Skeletal muscle tissue (tissue), 4 donors: ENCODE data around the gene MBNL2. TPM values are rescaled to one million over a fixed set of nuclear protein-coding genes. Genes with fewer than 3 reads are reported as not detected.
A peak's percentile ranks its signal among the peaks of the same experiment; 100 is the strongest.

Experiments used
- H3K27ac ChIP-seq: one replicate; pipeline ENCODE4 v1.7.0; 2013; ENCODE audit warnings: mild to moderate bottlenecking, low read depth, low read length, inconsistent platforms
- H3K27me3 ChIP-seq, 3 donors: one replicate each; pipeline ENCODE4 v1.7.0; 2013; ENCODE audit warnings: low read length in 3 of 3; ENCODE audit not compliant: control insufficient read depth in 3 of 3, insufficient read depth in 3 of 3
- H3K36me3 ChIP-seq, 3 donors: one replicate each; pipeline ENCODE4 v1.7.0; 2013; ENCODE audit warnings: low read length in 3 of 3; ENCODE audit not compliant: control insufficient read depth in 3 of 3, insufficient read depth in 3 of 3
- H3K4me1 ChIP-seq, 3 donors: one replicate each; pipeline ENCODE4 v1.7.0; 2013; ENCODE audit warnings: low read length in 3 of 3, mild to moderate bottlenecking in 3 of 3; ENCODE audit not compliant: control insufficient read depth in 3 of 3, insufficient read depth in 3 of 3
- H3K4me3 ChIP-seq, 3 donors: one replicate each; pipeline ENCODE4 v1.7.0; 2013; ENCODE audit warnings: low read length in 3 of 3
- H3K9ac ChIP-seq, 3 donors: one replicate each; pipeline ENCODE4 v1.7.0; 2013; ENCODE audit warnings: low read length in 3 of 3, mild to moderate bottlenecking in 3 of 3, moderate library complexity in 2 of 3, low read depth in 1 of 3
- H3K9me3 ChIP-seq, 3 donors: one replicate each; pipeline ENCODE4 v1.7.0; 2013; ENCODE audit warnings: low read length in 3 of 3; ENCODE audit not compliant: control insufficient read depth in 3 of 3
- total RNA-seq: library from RNA; depleted of rRNA; stranded (reverse); fragments of >200 nt; gene quantifications from one replicate; pipeline ENCODE4 v1.2.3, GENCODE V29; 2014
- donor health status: Osteomylitis.

The MBNL2 gene
- total RNA-seq, 1 donor from 2014 or later = 30.3 TPM

- Histone ChIP-seq H3K9me3 (no peaks in the 10 kb centered on the region), H3K4me1 (peaks cover 0 to 11% (median 0%) of the 10 kb centered on the region in 3 donors), H3K9ac (no peak overlapping the region), H3K27me3 (no peaks in the 10 kb centered on the region), H3K36me3 (peaks cover 6 to 37% (median 27%) of the 10 kb centered on the region in 3 donors), H3K27ac (no peak overlapping the region), H3K4me3 (no peak overlapping the region)
These were observed 138.5 kb downstream of the MBNL2 start for GRCh38 chr13:97360610-97361009.

GRCh38 chr13:97364031-97364430 lies 141.9 kb downstream of the MBNL2 start:
- peaks cover 6 to 28% (median 21%) of the 10 kb centered on the region in 3 donors for H3K36me3 ChIP-seq
- no peaks in the 10 kb centered on the region for H3K27me3 ChIP-seq
- H3K9me3 ChIP-seq = no peaks in the 10 kb centered on the region
- no peak overlapping the region for H3K27ac ChIP-seq
- no peak overlapping the region for H3K9ac ChIP-seq
- no peak overlapping the region for H3K4me3 ChIP-seq
- peaks cover 10 to 14% (median 13%) of the 10 kb centered on the region in 3 donors for H3K4me1 ChIP-seq

DNA sequence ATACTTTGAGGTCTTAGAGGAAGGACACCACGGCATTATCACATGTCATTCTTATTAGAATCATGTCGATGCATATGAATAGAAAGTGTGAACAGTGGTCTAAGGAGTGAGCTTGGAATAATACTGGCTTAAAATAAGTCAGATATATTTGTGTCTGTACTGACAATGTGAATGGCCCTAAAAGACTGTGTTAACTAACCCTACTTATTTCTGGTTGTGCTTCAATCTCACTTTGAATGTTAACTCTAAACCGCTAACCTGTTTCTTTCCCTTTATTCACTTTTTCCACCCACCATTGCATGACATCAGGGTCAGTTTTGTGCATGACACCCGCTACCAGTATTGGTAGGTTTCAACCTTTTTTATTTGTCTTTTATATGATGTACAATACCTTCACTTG lies 142.7 kb downstream of the MBNL2 start:
- Histone ChIP-seq H3K36me3 (peaks cover 6 to 28% (median 21%) of the 10 kb centered on the region in 3 donors), H3K27ac (no peak overlapping the region), H3K4me3 (no peak overlapping the region), H3K4me1 (peaks cover 10 to 14% (median 10%) of the 10 kb centered on the region in 3 donors), H3K9ac (peak overlapping the region in 1 of 3 donors; percentile 34), H3K9me3 (no peaks in the 10 kb centered on the region), H3K27me3 (no peaks in the 10 kb centered on the region)

DNA sequence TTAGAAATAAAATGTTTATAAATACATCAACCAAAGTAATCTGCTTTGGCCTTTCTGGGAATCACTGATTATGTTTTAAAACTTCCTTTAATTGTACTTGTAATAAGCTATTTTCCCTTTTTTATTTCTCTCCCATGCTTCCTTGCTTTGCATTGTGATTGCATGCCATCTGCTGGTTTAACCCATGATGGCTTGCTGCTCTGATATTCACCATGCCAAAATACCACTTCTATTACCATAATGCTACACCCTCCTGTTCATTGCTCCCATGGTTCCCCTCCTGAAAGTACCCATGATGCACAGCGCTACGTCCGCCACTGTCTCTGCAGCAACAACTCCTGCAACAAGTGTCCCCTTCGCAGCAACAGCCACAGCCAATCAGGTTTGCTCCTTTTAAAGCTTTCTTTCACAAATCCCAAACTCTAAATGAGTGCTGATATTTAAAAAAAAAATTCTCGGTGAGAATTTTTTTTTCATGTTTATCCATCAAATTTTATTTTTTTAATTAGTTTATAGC lies 144.1 kb downstream of the MBNL2 start:
- Histone ChIP-seq H3K27me3 (no peaks in the 10 kb centered on the region), H3K9ac (no peak overlapping the region), H3K4me3 (no peak overlapping the region), H3K36me3 (peaks cover 8 to 22% (median 21%) of the 10 kb centered on the region in 3 donors), H3K4me1 (peaks cover 10 to 14% (median 10%) of the 10 kb centered on the region in 3 donors), H3K27ac (no peak overlapping the region), H3K9me3 (no peaks in the 10 kb centered on the region)

- Histone ChIP-seq H3K9ac (peak overlapping the region in 1 of 3 donors; percentile 46), H3K36me3 (peaks cover 14 to 24% (median 24%) of the 10 kb centered on the region in 3 donors)
These were observed 145.1 kb downstream of the MBNL2 start for GRCh38 chr13:97367016-97367822.

DNA sequence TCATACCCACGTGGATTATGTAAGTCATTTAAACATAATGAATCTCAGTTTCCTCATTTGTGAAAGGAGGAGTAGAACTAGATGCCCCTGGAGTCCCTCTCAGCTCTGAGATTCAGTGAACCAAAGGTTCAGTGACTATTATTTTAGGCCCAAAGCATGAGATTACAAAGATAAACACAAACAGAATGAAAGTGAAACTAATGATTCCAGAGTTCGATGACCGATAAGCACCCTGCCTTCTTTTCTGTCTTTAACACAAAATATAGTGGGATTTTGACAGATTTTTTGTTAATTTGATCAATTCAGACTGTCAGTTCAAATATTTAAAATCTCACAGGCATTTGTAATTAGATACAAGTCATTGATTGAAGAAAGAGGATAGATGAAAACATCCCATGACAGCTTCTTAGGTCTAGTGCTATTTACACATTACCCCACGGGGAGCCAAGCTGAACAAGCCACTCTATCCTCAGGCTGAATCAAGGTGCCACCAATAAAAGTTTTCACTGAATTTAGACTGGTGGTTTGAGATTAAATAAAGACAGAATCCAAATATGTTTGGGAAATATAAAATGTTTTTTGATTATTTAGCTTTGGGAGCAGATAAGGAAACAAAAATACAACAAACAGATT lies 147.2 kb downstream of the MBNL2 start:
- peaks cover 8 to 18% (median 11%) of the 10 kb centered on the region in 3 donors for H3K36me3 ChIP-seq
- peaks cover 8 to 14% (median 10%) of the 10 kb centered on the region in 3 donors for H3K4me1 ChIP-seq
- H3K9ac ChIP-seq = peak overlapping the region; percentile 5 to 71 (median 55)
- no peaks in the 10 kb centered on the region for H3K9me3 ChIP-seq
- H3K27me3 ChIP-seq = no peaks in the 10 kb centered on the region
- H3K4me3 ChIP-seq = peak overlapping the region in 2 of 3 donors; percentile 41 to 64
- peak overlapping the region; percentile 9 for H3K27ac ChIP-seq

More at GRCh38 chr13:97367016-97367822, 145.1 kb downstream of the MBNL2 start:
- Histone ChIP-seq H3K4me1 (peaks cover 10 to 14% (median 10%) of the 10 kb centered on the region in 3 donors), H3K9me3 (no peaks in the 10 kb centered on the region), H3K27me3 (no peaks in the 10 kb centered on the region), H3K4me3 (no peak overlapping the region), H3K27ac (peak overlapping the region; percentile 55)

GRCh38 chr13:97371486-97372109 lies 149.5 kb downstream of the MBNL2 start:
- peaks cover 8 to 14% (median 10%) of the 10 kb centered on the region in 3 donors for H3K4me1 ChIP-seq
- no peak overlapping the region for H3K9ac ChIP-seq
- no peaks in the 10 kb centered on the region for H3K9me3 ChIP-seq
- no peaks in the 10 kb centered on the region for H3K27me3 ChIP-seq
- peaks cover 14 to 32% (median 22%) of the 10 kb centered on the region in 3 donors for H3K36me3 ChIP-seq
- no peak overlapping the region for H3K27ac ChIP-seq
- no peak overlapping the region for H3K4me3 ChIP-seq

- H3K9ac ChIP-seq = no peak overlapping the region
- no peak overlapping the region for H3K27ac ChIP-seq
- no peaks in the 10 kb centered on the region for H3K9me3 ChIP-seq
- H3K27me3 ChIP-seq = no peaks in the 10 kb centered on the region
- peaks cover 0 to 4% (median 0%) of the 10 kb centered on the region in 3 donors for H3K4me1 ChIP-seq
- H3K36me3 ChIP-seq = peaks cover 14 to 30% (median 22%) of the 10 kb centered on the region in 3 donors
- no peak overlapping the region for H3K4me3 ChIP-seq
These were observed 150.8 kb downstream of the MBNL2 start for GRCh38 chr13:97372936-97373335.

DNA sequence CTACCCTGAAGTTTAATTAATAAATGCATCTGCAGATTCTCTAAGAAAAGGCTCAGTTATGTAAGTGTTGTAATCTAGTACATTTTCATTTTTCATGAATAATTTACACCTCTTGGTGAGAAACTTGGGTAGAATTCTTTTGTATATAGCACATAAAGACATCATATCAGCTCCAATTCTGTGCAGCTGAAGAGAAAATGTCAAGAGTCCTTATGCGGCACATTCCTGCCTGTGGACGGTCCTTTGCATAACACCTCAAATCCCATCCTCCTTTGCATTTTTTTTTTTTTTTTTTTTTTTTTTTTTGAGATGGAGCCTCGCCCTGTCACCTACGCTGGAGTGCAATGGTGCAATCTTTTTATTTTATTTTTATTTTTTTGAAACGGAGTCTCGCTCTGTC lies 151.7 kb downstream of the MBNL2 start:
- H3K36me3 ChIP-seq = peaks cover 14 to 30% (median 22%) of the 10 kb centered on the region in 3 donors

More for the DNA sequence above, 151.7 kb downstream of the MBNL2 start:
- Histone ChIP-seq H3K27me3 (no peaks in the 10 kb centered on the region), H3K27ac (no peak overlapping the region), H3K4me3 (no peak overlapping the region), H3K9me3 (no peaks in the 10 kb centered on the region), H3K9ac (no peak overlapping the region), H3K4me1 (peaks cover 0 to under 1% (median 0%) of the 10 kb centered on the region in 3 donors)
